Endothelial cell of umbilical vein (primary cell): Measurements from ENCODE around the gene TUBB4B.

Source experiments
- CTCF ChIP-seq, 2 donors: IDR thresholded peaks; 1 replicate in 1 of 2; 2 replicates in 1 of 2; pipeline ENCODE4 v1.5.1; 2011; ENCODE audit warnings: low read length in 2 of 2, mild to moderate bottlenecking in 2 of 2, moderate library complexity in 2 of 2, control low read depth in 1 of 2, inconsistent platforms in 1 of 2, low read depth in 1 of 2; ENCODE audit not compliant: insufficient read depth in 1 of 2; ENCODE audit errors: extremely low read depth in 1 of 2
- EZH2 ChIP-seq: IDR thresholded peaks from 2 replicates; pipeline ENCODE4 v1.6.1; 2012; ENCODE audit warnings: borderline replicate concordance, low read depth, mild to moderate bottlenecking, moderate library complexity, low read length, inconsistent platforms; ENCODE audit not compliant: severe bottlenecking
- FOS ChIP-seq: IDR thresholded peaks from 2 replicates; pipeline ENCODE4 v1.6.1; 2011; ENCODE audit warnings: mild to moderate bottlenecking, low read length, moderate library complexity, borderline replicate concordance; ENCODE audit not compliant: insufficient read depth
- GATA2 ChIP-seq: IDR thresholded peaks from 2 replicates; pipeline ENCODE4 v1.7.0; 2011; ENCODE audit warnings: low read depth, mild to moderate bottlenecking, moderate library complexity, mixed read lengths, low read length; ENCODE audit not compliant: insufficient read length, insufficient read depth
- JUN ChIP-seq: IDR thresholded peaks from 2 replicates; pipeline ENCODE4 v1.6.1; 2011; ENCODE audit warnings: borderline replicate concordance, low read depth; ENCODE audit not compliant: insufficient read length, insufficient read depth
- MAX ChIP-seq: IDR thresholded peaks from 2 replicates; pipeline ENCODE4 v1.6.1; 2011; ENCODE audit not compliant: insufficient read depth, insufficient read length
- POLR2A ChIP-seq: IDR thresholded peaks from 2 replicates; pipeline ENCODE4 v1.6.1; 2012; ENCODE audit warnings: low read depth, mild to moderate bottlenecking, control low read depth, low read length
- POLR2AphosphoS5 ChIP-seq: IDR thresholded peaks from 2 replicates; pipeline ENCODE4 v1.6.1; 2012; ENCODE audit warnings: low read depth, mild to moderate bottlenecking, control low read depth, low read length, moderate library complexity; ENCODE audit not compliant: insufficient read depth

- no peak for TF ChIP-seq POLR2A
- TF ChIP-seq CTCF (IDR thresholded peaks at IDR 0.05; ENCODE audit: extremely low read depth in 1 of 2, insufficient read depth in 1 of 2, low read depth in 1 of 2, low read length in 2 of 2), result no peak
- TF ChIP-seq MAX, result no peak
- TF ChIP-seq POLR2AphosphoS5, result no peak
- TF ChIP-seq GATA2, result no peak
- no peak for TF ChIP-seq FOS
- no peak for TF ChIP-seq JUN
- TF ChIP-seq EZH2, result no peak
These were observed 4.1 kb upstream of the TUBB4B start for GRCh38 chr9:137236936-137237421.
